ENCODE results near the gene KRTAP5-8.
"Not testable (repeated sequence)": the region's sequence is repeated elsewhere in the genome, so short reads cannot be mapped to it uniquely, and the experiment has no call there.

GRCh38 chr11:71579513-71579912 lies 41.7 kb downstream of the KRTAP5-8 start:
- not testable (repeated sequence) for TF ChIP-seq CTCF, EZH2 (IDR thresholded peaks at IDR 0.05)
